Activated naive CD8-positive, alpha-beta T cell treated with anti-CD3 and anti-CD28 coated beads for 36 hours (primary cell): ENCODE data around the gene ZCCHC2. TPM values are rescaled to one million over a fixed set of nuclear protein-coding genes. Genes with fewer than 3 reads are reported as not detected.
A peak's percentile ranks its signal among the peaks of the same experiment; 100 is the strongest.

ENCODE experiments used
- DNase-seq: peaks from one replicate; pipeline ENCODE4 v3.0.0; 2021
- H3K27ac Mint-ChIP-seq: one replicate; pipeline ENCODE4 v1.8.0; 2022; ENCODE audit warnings: mild to moderate bottlenecking, moderate library complexity, mixed read lengths
- H3K27me3 Mint-ChIP-seq: one replicate; pipeline ENCODE4 v1.8.0; 2022; ENCODE audit warnings: mild to moderate bottlenecking, mixed read lengths
- H3K36me3 Mint-ChIP-seq: one replicate; pipeline ENCODE4 v1.8.0; 2021; ENCODE audit warnings: mild to moderate bottlenecking, mixed read lengths
- H3K4me1 Mint-ChIP-seq: one replicate; pipeline ENCODE4 v1.8.0; 2021; ENCODE audit warnings: mixed read lengths
- H3K4me3 Mint-ChIP-seq: one replicate; pipeline ENCODE4 v1.8.0; 2022; ENCODE audit warnings: mild to moderate bottlenecking, moderate library complexity, mixed read lengths
- H3K9me3 Mint-ChIP-seq: one replicate; pipeline ENCODE4 v1.8.0; 2022; ENCODE audit warnings: mixed read lengths
- total RNA-seq, 2 experiments: library from RNA; stranded (reverse); gene quantifications; one replicate each; pipeline ENCODE4 v1.2.3, GENCODE V29; 2021

Gene ZCCHC2
- total RNA-seq, 2 experiments from 2014 or later = 25.1 to 28.9 TPM

DNA sequence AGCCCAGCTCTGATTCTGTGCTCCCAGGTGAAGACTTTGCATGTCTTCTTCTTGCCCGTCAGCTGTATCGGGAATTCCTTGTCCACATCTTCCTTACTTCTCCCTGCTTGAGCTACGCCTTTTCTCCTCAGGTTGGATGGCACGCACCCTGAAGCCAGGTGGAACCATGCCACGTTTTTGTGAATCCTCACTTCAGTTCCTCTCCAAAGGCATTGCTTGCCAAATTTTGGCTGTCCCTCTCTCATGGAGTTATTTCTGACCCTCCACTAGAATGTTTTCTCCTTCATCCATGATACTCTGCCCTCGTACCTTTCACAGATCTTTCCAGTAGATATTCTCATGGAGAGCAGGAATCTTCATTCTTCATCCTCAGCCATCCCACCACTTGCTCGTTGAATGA lies 20.2 kb downstream of the ZCCHC2 start:
- peaks cover 2% of the 10 kb centered on the region for H3K4me1 Mint-ChIP-seq
- H3K27ac Mint-ChIP-seq = no peak overlapping the region
- H3K36me3 Mint-ChIP-seq = peaks cover 24% of the 10 kb centered on the region
- no peaks in the 10 kb centered on the region for H3K9me3 Mint-ChIP-seq
- H3K4me3 Mint-ChIP-seq = no peak overlapping the region
- DNase-seq = no peak
- H3K27me3 Mint-ChIP-seq = no peaks in the 10 kb centered on the region

DNA sequence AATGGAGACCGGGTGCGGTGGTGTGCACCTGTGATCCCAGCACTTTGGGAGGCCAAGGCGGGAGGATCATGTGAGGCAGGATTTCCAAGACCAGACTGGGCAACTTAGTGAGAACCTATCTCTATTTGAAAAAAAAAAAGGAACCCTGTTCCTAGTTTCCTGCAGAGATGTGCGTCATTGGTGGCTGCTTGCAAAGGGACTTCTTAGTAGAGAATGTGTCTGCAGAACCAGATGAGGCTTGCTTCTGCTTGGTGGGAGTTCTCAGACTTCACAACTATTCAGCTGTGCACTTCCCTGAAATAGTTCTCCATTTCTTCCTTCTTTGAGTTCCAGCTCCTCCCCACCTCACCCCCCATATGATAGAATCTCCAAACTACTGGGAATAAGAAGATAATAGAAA lies 22.3 kb downstream of the ZCCHC2 start:
- Mint-ChIP-seq H3K4me3 (no peak overlapping the region), H3K27ac (no peak overlapping the region), H3K36me3 (peaks cover 23% of the 10 kb centered on the region), H3K4me1 (no peaks in the 10 kb centered on the region), H3K9me3 (no peaks in the 10 kb centered on the region), H3K27me3 (no peaks in the 10 kb centered on the region)
- no peak for DNase-seq

DNA sequence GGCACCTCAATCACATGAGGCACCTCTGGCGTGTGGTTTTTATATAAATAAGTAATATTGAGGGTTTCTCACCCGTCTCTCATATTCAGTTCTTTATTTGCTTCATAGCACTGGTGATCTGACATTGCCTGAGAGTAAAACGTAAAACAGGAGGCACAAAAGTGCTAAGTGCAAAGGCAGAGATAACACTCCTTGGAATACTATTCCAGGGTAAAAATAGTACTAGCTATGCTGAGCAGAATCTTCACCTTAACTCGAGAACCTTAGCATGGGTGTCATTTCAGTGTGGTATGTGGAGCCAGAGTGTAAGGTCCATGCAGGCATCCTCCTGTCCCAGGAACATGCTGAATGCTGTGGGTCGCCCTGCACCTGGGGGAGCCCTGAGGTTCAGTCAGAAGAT lies 26.9 kb downstream of the ZCCHC2 start:
- H3K27ac Mint-ChIP-seq = peak overlapping the region; percentile 22
- peaks cover 34% of the 10 kb centered on the region for H3K36me3 Mint-ChIP-seq
- H3K4me1 Mint-ChIP-seq = peaks cover 12% of the 10 kb centered on the region
- H3K9me3 Mint-ChIP-seq = no peaks in the 10 kb centered on the region
- DNase-seq = no peak
- no peak overlapping the region for H3K4me3 Mint-ChIP-seq
- H3K27me3 Mint-ChIP-seq = no peaks in the 10 kb centered on the region

DNA sequence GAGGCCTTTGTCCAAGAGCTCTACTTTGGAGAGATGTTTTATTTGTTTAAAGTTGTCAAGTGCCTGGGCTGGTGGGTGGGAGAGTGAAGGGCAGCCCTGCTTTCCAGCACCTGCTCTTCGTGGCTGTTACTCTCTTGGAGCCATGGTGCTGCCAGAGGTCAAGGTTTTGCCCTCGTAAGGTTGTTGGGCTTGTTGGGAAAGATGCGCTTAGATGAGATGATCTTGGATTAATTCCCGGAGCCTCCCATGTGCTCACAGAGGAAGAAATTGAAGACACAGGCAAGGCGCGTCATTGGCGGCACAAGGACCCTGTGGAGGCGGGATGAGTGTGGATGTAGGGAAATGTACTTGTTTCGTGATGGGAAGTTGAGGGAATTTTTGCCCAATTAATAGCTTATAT lies 27.9 kb downstream of the ZCCHC2 start:
- no peak for DNase-seq
- H3K27ac Mint-ChIP-seq = no peak overlapping the region
- no peaks in the 10 kb centered on the region for H3K27me3 Mint-ChIP-seq
- peaks cover 16% of the 10 kb centered on the region for H3K4me1 Mint-ChIP-seq
- peaks cover 35% of the 10 kb centered on the region for H3K36me3 Mint-ChIP-seq
- no peaks in the 10 kb centered on the region for H3K9me3 Mint-ChIP-seq
- no peak overlapping the region for H3K4me3 Mint-ChIP-seq

DNA sequence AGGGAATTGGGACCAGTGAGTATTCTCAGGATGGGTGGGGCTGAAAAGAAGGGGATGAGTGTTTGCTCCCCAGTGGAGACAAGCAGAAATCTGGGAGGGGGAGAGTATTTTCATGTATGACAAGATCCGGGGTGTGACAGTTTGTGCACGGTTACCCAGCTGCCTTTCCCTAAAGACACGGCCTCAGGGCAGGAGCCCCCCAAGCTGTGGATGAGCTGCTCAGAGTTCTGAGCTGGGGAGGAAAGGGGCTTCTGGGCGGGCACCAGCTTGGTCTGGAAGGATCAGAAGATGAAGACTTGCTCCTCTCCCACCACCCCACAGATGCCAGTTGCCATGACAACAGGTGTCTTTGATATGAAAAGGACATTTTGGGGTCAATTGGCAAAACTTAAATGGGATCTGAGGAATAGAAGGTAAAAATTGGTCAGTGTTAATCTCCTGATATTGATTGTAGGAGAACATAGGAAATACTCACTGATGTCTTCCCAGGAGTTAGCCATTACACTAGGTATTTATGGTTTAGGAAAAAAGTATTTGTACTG lies 29.2 kb downstream of the ZCCHC2 start:
- DNase-seq = no peak
- Mint-ChIP-seq H3K36me3 (peaks cover 39% of the 10 kb centered on the region), H3K9me3 (no peaks in the 10 kb centered on the region), H3K27me3 (no peaks in the 10 kb centered on the region), H3K4me1 (peaks cover 16% of the 10 kb centered on the region), H3K27ac (no peak overlapping the region), H3K4me3 (no peak overlapping the region)

DNA sequence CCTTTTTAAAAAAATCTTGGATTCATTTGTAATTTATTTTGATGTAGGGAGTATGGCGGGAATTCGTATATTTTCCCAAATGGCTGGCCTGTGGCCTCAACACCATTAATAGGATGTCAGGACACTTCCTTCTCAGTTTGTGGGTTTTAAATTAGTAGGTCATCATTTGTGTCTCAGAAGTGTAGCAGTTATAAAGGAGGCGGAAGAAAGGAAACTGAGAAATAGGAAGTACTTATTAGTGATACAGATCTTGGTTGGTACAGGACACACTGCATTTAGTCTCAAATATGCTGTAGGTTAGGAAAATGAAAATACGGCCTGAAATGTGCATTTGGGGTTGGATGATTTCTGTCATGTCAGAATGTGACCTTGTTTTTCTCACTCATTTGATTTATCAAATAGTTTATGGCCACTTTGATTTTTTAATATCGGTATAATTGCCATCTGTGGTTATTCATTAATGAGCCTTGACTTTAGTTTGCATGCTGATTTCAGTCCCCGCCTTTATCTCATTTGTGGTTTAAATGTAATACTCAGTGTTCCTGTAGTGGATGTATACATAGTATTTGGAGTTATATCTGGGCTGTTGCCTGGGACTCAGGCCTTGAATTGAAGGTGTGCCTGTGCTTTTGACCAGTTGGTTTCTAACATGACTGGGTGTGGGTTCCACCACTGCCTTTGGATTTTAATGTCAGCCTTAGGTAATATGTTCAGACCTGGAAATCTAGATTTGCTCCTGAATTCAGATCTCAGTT lies 31.4 kb downstream of the ZCCHC2 start:
- H3K9me3 Mint-ChIP-seq = no peaks in the 10 kb centered on the region
- peaks cover 16% of the 10 kb centered on the region for H3K4me1 Mint-ChIP-seq
- H3K36me3 Mint-ChIP-seq = peaks cover 46% of the 10 kb centered on the region
- peak overlapping the region; percentile 17 for H3K27ac Mint-ChIP-seq
- no peaks in the 10 kb centered on the region for H3K27me3 Mint-ChIP-seq
- no peak overlapping the region for H3K4me3 Mint-ChIP-seq
- no peak for DNase-seq

DNA sequence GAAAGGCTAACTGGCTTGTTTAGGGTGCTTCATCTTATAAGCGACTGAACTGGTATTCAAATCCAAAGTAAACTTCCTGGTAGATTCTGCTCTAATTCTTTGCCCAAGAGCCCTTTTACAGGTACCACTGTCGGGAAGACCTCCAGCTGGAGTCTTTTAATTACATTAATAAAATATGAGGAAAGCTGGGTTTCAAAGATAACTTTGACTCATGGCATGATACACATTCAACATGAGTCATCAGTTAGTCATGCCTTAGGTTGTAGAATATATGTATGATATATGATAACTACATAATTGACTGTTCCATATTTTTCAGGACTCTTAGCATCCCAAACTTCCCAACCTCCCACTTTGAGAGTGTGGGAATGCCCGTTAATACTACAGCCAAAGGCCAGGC lies 32.3 kb downstream of the ZCCHC2 start:
- H3K27ac Mint-ChIP-seq = no peak overlapping the region

DNA sequence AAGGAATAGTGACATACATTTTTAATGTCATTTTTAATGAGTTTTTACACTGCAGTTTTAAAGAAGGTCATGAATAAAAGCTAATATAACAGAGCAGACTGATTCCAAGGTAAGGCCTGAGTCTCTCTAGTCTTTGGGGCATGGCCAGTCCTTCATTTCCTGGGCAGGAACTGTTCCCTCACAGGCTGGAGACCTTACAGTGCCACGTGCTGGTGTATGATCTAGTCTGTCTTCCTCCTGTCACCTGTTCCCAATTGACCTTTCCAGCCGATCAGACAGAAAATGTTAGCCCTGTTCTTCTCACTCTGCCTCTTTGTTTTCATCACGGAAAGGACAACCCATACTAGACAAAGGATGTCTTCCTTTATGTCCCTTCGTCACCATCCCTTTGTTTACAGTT lies 33.6 kb downstream of the ZCCHC2 start:
- Mint-ChIP-seq H3K27ac (peak overlapping the region; percentile 39), H3K9me3 (no peaks in the 10 kb centered on the region), H3K4me1 (peaks cover 16% of the 10 kb centered on the region), H3K4me3 (no peak overlapping the region), H3K27me3 (no peaks in the 10 kb centered on the region), H3K36me3 (peaks cover 54% of the 10 kb centered on the region)
- DNase-seq = no peak

More for the DNA sequence above, 32.3 kb downstream of the ZCCHC2 start:
- Mint-ChIP-seq H3K9me3 (no peaks in the 10 kb centered on the region), H3K27me3 (no peaks in the 10 kb centered on the region), H3K36me3 (peaks cover 53% of the 10 kb centered on the region), H3K4me3 (no peak overlapping the region), H3K4me1 (peaks cover 16% of the 10 kb centered on the region)
- no peak for DNase-seq

DNA sequence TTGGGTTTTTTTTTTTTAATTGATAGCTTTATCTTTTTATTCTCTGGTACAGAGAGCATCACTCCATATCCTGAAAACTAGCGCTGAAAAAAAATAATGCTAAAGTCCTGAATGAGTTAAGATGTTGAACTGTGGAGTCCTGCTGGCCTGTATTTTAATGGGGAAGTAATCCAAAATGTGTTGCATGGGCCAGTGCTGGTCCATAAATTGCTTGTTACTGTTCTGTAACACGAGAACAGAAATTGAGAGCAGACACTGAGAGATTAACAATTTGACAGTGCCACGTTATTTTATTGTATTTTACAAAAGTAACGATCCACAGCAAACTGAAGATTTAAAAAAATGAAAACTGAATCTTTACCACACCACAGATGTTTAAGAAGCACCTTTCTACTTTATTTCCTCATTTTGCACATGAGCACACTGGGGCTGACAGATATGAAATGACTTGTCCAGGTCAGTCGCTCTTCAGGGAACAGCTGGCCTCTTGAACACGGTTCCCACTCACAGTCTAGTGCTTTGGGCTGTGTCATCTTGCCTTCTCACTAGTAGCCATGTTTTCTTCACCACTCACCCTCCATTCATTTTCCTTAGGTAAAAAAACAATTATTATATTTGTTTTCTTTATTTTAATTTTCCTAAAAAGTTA lies 35.3 kb downstream of the ZCCHC2 start:
- Mint-ChIP-seq H3K27me3 (no peaks in the 10 kb centered on the region), H3K36me3 (peaks cover 57% of the 10 kb centered on the region), H3K4me1 (peaks cover 16% of the 10 kb centered on the region), H3K4me3 (no peak overlapping the region), H3K9me3 (no peaks in the 10 kb centered on the region), H3K27ac (no peak overlapping the region)
- no peak for DNase-seq

DNA sequence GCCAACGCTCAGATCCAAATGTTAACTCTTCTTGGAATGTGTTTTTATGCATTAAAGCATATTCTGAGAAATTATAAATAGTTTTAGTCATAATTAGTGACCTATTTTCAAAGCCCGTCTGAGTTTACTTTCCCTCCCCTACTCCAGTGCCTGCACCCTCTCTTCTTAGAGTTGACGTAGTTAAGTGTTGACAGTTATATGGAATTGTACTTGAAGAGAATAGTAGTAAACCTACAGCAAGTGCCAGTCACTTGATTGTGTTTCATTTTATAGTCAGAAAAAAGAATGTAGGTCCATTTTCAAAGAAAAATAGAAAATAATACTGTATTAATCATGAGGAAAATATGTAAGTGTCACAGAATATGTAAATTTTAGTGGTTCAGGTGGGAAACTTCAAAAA lies 41.2 kb downstream of the ZCCHC2 start:
- Mint-ChIP-seq H3K36me3 (peaks cover 43% of the 10 kb centered on the region), H3K4me3 (no peak overlapping the region), H3K27ac (no peak overlapping the region), H3K4me1 (peaks cover 2% of the 10 kb centered on the region), H3K27me3 (no peaks in the 10 kb centered on the region), H3K9me3 (no peaks in the 10 kb centered on the region)
- no peak for DNase-seq

DNA sequence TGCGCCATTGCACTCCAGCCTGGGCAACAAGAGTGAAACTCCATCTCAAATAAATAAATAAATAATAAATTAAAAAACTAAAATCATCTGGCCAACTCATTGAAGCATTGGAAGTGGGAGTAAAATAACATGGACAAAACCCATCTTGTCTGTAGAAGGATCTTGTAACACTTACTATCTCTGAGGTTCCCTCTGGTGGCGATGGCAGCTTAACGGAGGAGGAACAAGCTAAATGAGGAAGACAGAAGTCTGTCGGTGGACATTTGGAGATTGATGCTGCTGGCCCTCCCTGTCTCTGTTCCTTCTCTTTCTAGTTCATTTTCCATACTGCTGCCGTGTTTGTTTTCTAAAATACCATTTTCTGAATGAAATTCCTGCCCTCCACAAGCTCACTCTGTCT lies 43.4 kb downstream of the ZCCHC2 start:
- peak overlapping the region; percentile 55 for H3K27ac Mint-ChIP-seq
- peaks cover 39% of the 10 kb centered on the region for H3K36me3 Mint-ChIP-seq
- no peak for DNase-seq
- H3K27me3 Mint-ChIP-seq = no peaks in the 10 kb centered on the region
- H3K9me3 Mint-ChIP-seq = no peaks in the 10 kb centered on the region
- peaks cover 4% of the 10 kb centered on the region for H3K4me1 Mint-ChIP-seq
- no peak overlapping the region for H3K4me3 Mint-ChIP-seq

DNA sequence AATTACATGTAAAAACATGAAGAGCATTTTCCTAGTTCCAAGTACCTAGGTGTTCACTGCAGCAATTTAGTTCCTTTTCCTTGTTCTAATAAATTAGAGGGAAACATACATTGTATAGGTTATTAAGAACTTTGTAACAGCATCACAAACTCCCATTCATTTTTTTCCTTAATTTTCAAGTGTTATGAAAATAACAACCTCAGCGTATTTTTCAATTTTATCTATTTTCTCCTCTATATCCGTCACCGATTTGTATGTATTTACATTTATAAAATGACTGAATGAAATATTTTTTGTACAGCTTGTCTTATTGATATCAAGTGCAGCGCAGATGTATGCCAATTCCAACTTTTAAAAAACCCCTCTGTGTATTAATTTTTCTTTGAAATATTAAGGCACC lies 44.0 kb downstream of the ZCCHC2 start:
- Mint-ChIP-seq H3K4me1 (peaks cover 4% of the 10 kb centered on the region), H3K9me3 (no peaks in the 10 kb centered on the region), H3K36me3 (peaks cover 39% of the 10 kb centered on the region), H3K4me3 (no peak overlapping the region), H3K27ac (no peak overlapping the region), H3K27me3 (no peaks in the 10 kb centered on the region)
- no peak for DNase-seq

DNA sequence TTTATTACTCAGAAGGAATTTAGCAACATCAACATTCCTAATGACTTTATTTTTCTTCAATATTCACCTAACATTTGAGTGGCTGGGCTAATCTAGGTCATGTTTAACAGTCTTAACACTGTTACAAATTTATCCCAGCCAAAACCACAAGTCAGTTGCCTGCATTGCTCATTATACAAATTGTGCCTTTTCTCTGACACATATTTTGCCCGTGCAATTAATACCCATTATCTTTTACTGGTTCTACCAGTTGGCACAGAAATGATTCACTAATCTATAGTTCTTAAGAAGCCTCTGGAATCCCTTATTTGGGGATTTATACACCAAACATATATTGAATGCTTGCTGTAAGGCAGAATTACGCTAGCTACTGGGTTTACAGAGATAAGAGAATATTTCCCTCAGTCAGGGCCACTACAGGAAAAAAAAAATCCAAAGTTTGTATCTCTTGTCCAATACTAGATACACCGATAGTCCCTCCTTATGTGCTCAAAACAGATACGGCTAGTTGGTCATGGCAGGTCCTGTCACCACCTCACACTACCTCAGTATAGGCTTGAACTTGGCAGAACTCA lies 46.3 kb downstream of the ZCCHC2 start:
- H3K36me3 Mint-ChIP-seq = peaks cover 39% of the 10 kb centered on the region
- no peak for DNase-seq
- no peaks in the 10 kb centered on the region for H3K27me3 Mint-ChIP-seq
- H3K27ac Mint-ChIP-seq = no peak overlapping the region
- H3K4me1 Mint-ChIP-seq = peaks cover 6% of the 10 kb centered on the region
- H3K9me3 Mint-ChIP-seq = no peaks in the 10 kb centered on the region
- H3K4me3 Mint-ChIP-seq = no peak overlapping the region

DNA sequence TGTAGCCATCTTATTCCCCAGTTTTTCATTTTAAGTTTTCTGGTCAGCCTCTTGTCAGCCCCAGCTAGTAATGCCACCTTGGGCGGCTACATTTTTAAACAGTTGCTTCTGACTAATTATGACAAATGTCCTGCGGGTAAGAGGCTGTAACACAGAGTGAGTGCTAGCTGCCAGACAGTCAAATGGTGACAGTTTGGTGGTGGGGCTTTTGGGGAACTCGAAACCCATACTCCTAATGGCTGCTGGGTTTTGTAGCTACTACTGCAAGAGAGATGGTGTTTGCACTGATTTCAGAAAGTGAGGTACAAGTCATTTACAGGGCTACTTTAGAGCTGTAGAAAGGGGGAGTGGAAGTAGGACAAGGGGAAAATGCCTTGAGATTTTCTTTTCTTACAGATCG lies 48.2 kb downstream of the ZCCHC2 start:
- Mint-ChIP-seq H3K27me3 (no peaks in the 10 kb centered on the region), H3K36me3 (peaks cover 49% of the 10 kb centered on the region), H3K9me3 (no peaks in the 10 kb centered on the region), H3K4me1 (peaks cover 9% of the 10 kb centered on the region), H3K27ac (no peak overlapping the region), H3K4me3 (no peak overlapping the region)
- no peak for DNase-seq

DNA sequence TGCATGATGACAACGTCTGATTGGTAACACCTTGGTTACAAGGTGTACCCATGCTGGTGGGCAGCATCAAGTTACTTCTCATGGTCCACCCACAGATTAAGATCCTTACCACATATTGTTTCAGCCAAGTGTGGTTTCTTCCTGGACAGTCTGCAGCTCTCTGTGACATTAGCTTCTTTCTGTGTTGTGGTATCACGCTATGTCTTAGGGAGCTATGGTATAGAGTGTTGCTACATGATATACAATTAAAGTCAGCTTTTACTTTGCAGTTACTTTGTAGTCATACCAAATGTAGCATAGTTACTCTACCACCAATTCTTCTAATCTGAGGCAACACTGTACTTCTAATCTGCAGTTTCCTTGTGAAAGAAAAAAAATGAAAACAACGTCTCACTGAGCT lies 48.8 kb downstream of the ZCCHC2 start:
- no peak overlapping the region for H3K4me3 Mint-ChIP-seq
- no peak overlapping the region for H3K27ac Mint-ChIP-seq
- peaks cover 47% of the 10 kb centered on the region for H3K36me3 Mint-ChIP-seq
- peaks cover 12% of the 10 kb centered on the region for H3K4me1 Mint-ChIP-seq
- no peak for DNase-seq
- no peaks in the 10 kb centered on the region for H3K9me3 Mint-ChIP-seq
- no peaks in the 10 kb centered on the region for H3K27me3 Mint-ChIP-seq
